HCT116 (cell line): ENCODE measurements around the gene SPATA6. TPM values are rescaled to one million over a fixed set of nuclear protein-coding genes. Genes with fewer than 3 reads are reported as not detected.

ENCODE experiments used
- ATAC-seq: fragments of 200-7000 bp; cut with Tn5 transposase; 2 replicates; pipeline ENCODE4 v1.9.1; 2020; ENCODE audit warnings: mild to moderate bottlenecking, moderate library complexity
- BruUV-seq: library from RNA; stranded (reverse); fragments of 400-500 nt; replicated peaks from 2 replicates; lab custom pipeline; 2021; lab: Mats Ljungman, UMichigan
- CTCF ChIA-PET: fragments of 300-600 bp; sonication (Branson Sonifier 250); formaldehyde crosslinking; loops from one replicate; lab custom pipeline; 2021; ENCODE audit warnings: antibody characterized with exemption; lab: Charles Lee
- POLR2A ChIA-PET: fragments of 300-600, 350-600 bp; sonication (Branson Sonifier 250); formaldehyde crosslinking; loops from one replicate; lab custom pipeline; 2021; ENCODE audit warnings: antibody characterized with exemption; lab: Charles Lee
- RAD21 ChIA-PET, 2 experiments: fragments of 300-600 bp; sonication (Branson Sonifier 250); formaldehyde crosslinking; loops; one replicate each; lab custom pipeline; 2023; ENCODE audit warnings: low total read pairs in 2 of 2; ENCODE audit not compliant: uncharacterized antibody in 2 of 2, unreplicated experiment in 2 of 2, low non-redundant PET in 1 of 2; lab: Charles Lee
- DNase-seq: peaks from one replicate; pipeline ENCODE4 v3.0.0-alpha.2; 2010; ENCODE audit warnings: low read depth, low spot score
- H2AFZ ChIP-seq: fragments of 200-600 bp; shearing (Covaris generic), sonication (generic); 2 replicates; pipeline ENCODE4 v1.6.1; 2017; ENCODE audit warnings: low read depth, mixed run types, mixed read lengths, antibody characterized with exemption, low read length; ENCODE audit not compliant: poor library complexity, severe bottlenecking
- H3K27ac ChIP-seq: 2 replicates; pipeline ENCODE4 v1.5.1; 2012; ENCODE audit warnings: low read depth, low read length
- H3K27me3 ChIP-seq: fragments of 200-600 bp; sonication (generic); 2 replicates; pipeline ENCODE4 v1.6.1; 2016; ENCODE audit warnings: mixed run types, low read length, mixed read lengths; ENCODE audit not compliant: insufficient read depth
- H3K36me3 ChIP-seq, 2 experiments: fragments of 200-500 bp in 1 of 2; fragments of 200-600 bp in 1 of 2; sonication (Bioruptor generic) in 1 of 2; sonication (generic) in 1 of 2; 2 replicates each; pipeline versions ENCODE4 v1.5.1 to v1.6.1; 2014 to 2016; ENCODE audit warnings: low read length in 2 of 2, inconsistent platforms in 1 of 2, mixed read lengths in 1 of 2, mixed run types in 1 of 2; ENCODE audit not compliant: insufficient read depth in 2 of 2, control insufficient read depth in 1 of 2
- H3K4me1 ChIP-seq, 2 experiments: fragments of 200-600 bp in 1 of 2; sonication (generic) in 1 of 2; 2 replicates each; pipeline versions ENCODE4 v1.5.1 to v1.6.1; 2012 to 2017; ENCODE audit warnings: low read length in 2 of 2, inconsistent platforms in 1 of 2, mild to moderate bottlenecking in 1 of 2, mixed read lengths in 1 of 2, mixed run types in 1 of 2, moderate library complexity in 1 of 2; ENCODE audit not compliant: insufficient read depth in 2 of 2, control insufficient read depth in 1 of 2
- H3K4me2 ChIP-seq: fragments of 200-600 bp; sonication (generic); 2 replicates; pipeline ENCODE4 v1.6.1; 2017; ENCODE audit warnings: mixed run types, low read length, mixed read lengths
- H3K4me3 ChIP-seq, 2 experiments: fragments of 200-600 bp in 1 of 2; sonication (generic) in 1 of 2; replicated peaks in 1 of 2; 2 replicates each; pipeline ENCODE4 v1.5.1; 2011 to 2016; ENCODE audit warnings: low read length in 2 of 2, control low read depth in 1 of 2, low read depth in 1 of 2, mild to moderate bottlenecking in 1 of 2, mixed read lengths in 1 of 2, mixed run types in 1 of 2
- H3K79me2 ChIP-seq: fragments of 200-600 bp; sonication (generic); 2 replicates; pipeline ENCODE4 v1.6.1; 2017; ENCODE audit warnings: mild to moderate bottlenecking, mixed run types, low read length, moderate library complexity, mixed read lengths; ENCODE audit not compliant: insufficient read depth
- H3K9ac ChIP-seq: fragments of 200-600 bp; sonication (generic); 2 replicates; pipeline ENCODE4 v1.6.1; 2016; ENCODE audit warnings: low read length, mixed read lengths
- H3K9me2 ChIP-seq: fragments of 200-600 bp; sonication (generic), shearing (Covaris generic); 2 replicates; pipeline ENCODE4 v1.6.1; 2017; ENCODE audit warnings: mixed run types, mild to moderate bottlenecking, moderate library complexity; ENCODE audit not compliant: insufficient read depth
- H3K9me3 ChIP-seq, 2 experiments: fragments of 200-500 bp in 1 of 2; fragments of 200-600 bp in 1 of 2; sonication (Bioruptor generic) in 1 of 2; sonication (generic) in 1 of 2; 2 replicates each; pipeline ENCODE4 v1.6.1; 2014 to 2017; ENCODE audit warnings: low read length in 2 of 2, mixed read lengths in 2 of 2, inconsistent platforms in 1 of 2, low read depth in 1 of 2, mild to moderate bottlenecking in 1 of 2, mixed run types in 1 of 2, moderate library complexity in 1 of 2; ENCODE audit not compliant: control insufficient read depth in 1 of 2, insufficient read depth in 1 of 2
- H4K20me1 ChIP-seq: fragments of 200-600 bp; sonication (generic), shearing (Covaris generic); 2 replicates; pipeline ENCODE4 v1.6.1; 2017; ENCODE audit warnings: mixed run types, mild to moderate bottlenecking, moderate library complexity; ENCODE audit not compliant: insufficient read depth
- CEBPB ChIP-seq: IDR thresholded peaks from 2 replicates; pipeline ENCODE4 v1.6.1; 2012; ENCODE audit warnings: low read depth
- CTCF ChIP-seq, 3 experiments: fragments of 200-600 bp in 1 of 3; sonication (generic) in 1 of 3; IDR thresholded peaks in 2 of 3; conservative IDR thresholded peaks in 1 of 3; 2 replicates each; pipeline ENCODE4 v1.5.1; 2012 to 2017; ENCODE audit warnings: low read depth in 2 of 3, low read length in 2 of 3, antibody characterized with exemption in 1 of 3, borderline replicate concordance in 1 of 3, control low read depth in 1 of 3, mild to moderate bottlenecking in 1 of 3, mixed read lengths in 1 of 3, mixed run types in 1 of 3, moderate library complexity in 1 of 3; ENCODE audit not compliant: insufficient read depth in 1 of 3
- ELF1 ChIP-seq: IDR thresholded peaks from 2 replicates; pipeline ENCODE4 v1.6.1; 2012; ENCODE audit warnings: low read depth, borderline replicate concordance
- EZH2phosphoT487 ChIP-seq: fragments of 200-600 bp; IDR thresholded peaks from 2 replicates; pipeline ENCODE4 v1.6.1; 2018; ENCODE audit warnings: antibody characterized with exemption, borderline replicate concordance
- FOSL1 ChIP-seq: IDR thresholded peaks from 2 replicates; pipeline ENCODE4 v1.6.1; 2012; ENCODE audit warnings: low read depth
- JUND ChIP-seq: IDR thresholded peaks from 2 replicates; pipeline ENCODE4 v1.6.1; 2012
- MAX ChIP-seq: IDR thresholded peaks from 2 replicates; pipeline ENCODE4 v1.6.1; 2012
- POLR2A ChIP-seq: IDR thresholded peaks from 2 replicates; pipeline ENCODE4 v1.7.0; 2011; ENCODE audit warnings: borderline replicate concordance; ENCODE audit not compliant: insufficient read depth, insufficient read length; ENCODE audit errors: extremely low read depth
- POLR2AphosphoS5 ChIP-seq: IDR thresholded peaks from 2 replicates; pipeline ENCODE4 v1.6.1; 2011; ENCODE audit warnings: mild to moderate bottlenecking, low read depth, low read length, moderate library complexity
- RAD21 ChIP-seq: IDR thresholded peaks from 2 replicates; pipeline ENCODE4 v1.6.1; 2012; ENCODE audit warnings: low read depth, mild to moderate bottlenecking
- YY1 ChIP-seq: IDR thresholded peaks from 2 replicates; pipeline ENCODE4 v1.6.1; 2011; ENCODE audit warnings: low read length, low read depth, moderate library complexity, mild to moderate bottlenecking; ENCODE audit not compliant: insufficient replicate concordance; ENCODE audit errors: extremely low read depth
- ZBTB33 ChIP-seq: IDR thresholded peaks from 2 replicates; pipeline ENCODE4 v1.6.1; 2011; ENCODE audit warnings: mild to moderate bottlenecking, low read length, moderate library complexity; ENCODE audit not compliant: insufficient replicate concordance; ENCODE audit errors: extremely low read depth
- ZFX ChIP-seq: fragments of 450-650 bp; IDR thresholded peaks from 2 replicates; pipeline ENCODE4 v1.6.1; 2017
- intact Hi-C: fragments of 100-400 bp; cut with micrococcal nuclease; formaldehyde crosslinking; loops from 2 replicates; pipeline ENCODE4 v1.10.0; 2022
- total RNA-seq: library from RNA; stranded (reverse); gene quantifications from one replicate; pipeline ENCODE4 v1.2.1, GENCODE V29; 2021; ENCODE audit not compliant: unreplicated experiment

Gene SPATA6
- total RNA-seq, 1 experiment from 2014 or later = 8.6 TPM

DNA sequence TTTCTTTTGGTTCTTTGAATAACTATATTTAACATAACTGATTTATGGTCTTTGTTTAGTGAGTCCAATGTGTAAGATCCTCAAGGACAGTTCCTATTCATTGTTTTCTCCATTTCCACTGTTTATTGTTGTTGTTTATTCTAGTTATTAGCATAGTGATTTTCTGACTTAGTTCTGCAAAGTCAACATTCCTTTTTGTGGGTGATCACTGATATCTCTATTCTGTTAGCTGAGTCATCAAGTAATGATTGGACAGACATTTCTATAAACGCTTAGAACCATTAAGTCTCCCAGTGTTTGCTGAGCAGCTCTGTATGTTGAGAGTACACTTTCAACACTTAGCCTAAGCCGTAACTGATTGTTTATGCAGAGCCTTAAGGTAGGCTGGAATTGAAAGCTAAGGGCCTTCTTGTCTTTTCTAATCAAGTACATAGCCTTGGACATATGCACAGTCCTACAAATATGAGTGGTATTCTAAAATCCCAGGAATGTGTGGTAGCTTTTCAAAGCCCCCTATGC, 162.4 kb downstream of the SPATA6 start:
- no peak overlapping the region for H3K27ac ChIP-seq
- intact Hi-C loops = no loop called here
- H3K4me1 ChIP-seq = no peaks in the 10 kb centered on the region
- TF ChIP-seq EZH2phosphoT487 (no peak), FOSL1 (no peak), POLR2AphosphoS5 (no peak), CTCF (IDR thresholded peaks at IDR 0.05 in 2 of 3, conservative IDR thresholded peaks at IDR 0.05 in 1 of 3; ENCODE audit: borderline replicate concordance in 1 of 3, insufficient read depth in 1 of 3, low read depth in 2 of 3, low read length in 2 of 3) (no peak), POLR2A (no peak), RAD21 (no peak), MAX (no peak), ELF1 (no peak)
- H3K9me3 ChIP-seq = no peaks in the 10 kb centered on the region
- DNase-seq (no peak), ATAC-seq (no peak)
- BruUV-seq = no TSS peak
- ChIA-PET CTCF (no interaction called here), POLR2A (no interaction called here), RAD21 (no interaction called here)
- H3K27me3 ChIP-seq = no peaks in the 10 kb centered on the region
- H2AFZ ChIP-seq = no peak overlapping the region
- no peak overlapping the region for H3K9ac ChIP-seq
- H3K4me2 ChIP-seq = no peak overlapping the region
- H4K20me1 ChIP-seq = no peaks in the 10 kb centered on the region
- H3K79me2 ChIP-seq = no peaks in the 10 kb centered on the region
- H3K9me2 ChIP-seq = no peaks in the 10 kb centered on the region
- no peaks in the 10 kb centered on the region for H3K36me3 ChIP-seq
- H3K4me3 ChIP-seq = no peak overlapping the region

- ChIA-PET RAD21 (no interaction called here), POLR2A (no interaction called here)
- Histone ChIP-seq H3K79me2 (no peaks in the 10 kb centered on the region), H2AFZ (no peak overlapping the region), H3K4me3 (no peak overlapping the region), H3K4me2 (no peak overlapping the region), H3K36me3 (no peaks in the 10 kb centered on the region), H3K27ac (no peak overlapping the region), H3K9me3 (no peaks in the 10 kb centered on the region), H3K27me3 (no peaks in the 10 kb centered on the region), H3K9me2 (no peaks in the 10 kb centered on the region), H4K20me1 (no peaks in the 10 kb centered on the region)
- DNase-seq (no peak), ATAC-seq (no peak)
- intact Hi-C loops = no loop called here
- no TSS peak for BruUV-seq
- TF ChIP-seq ZBTB33 (no peak), JUND (no peak), CEBPB (no peak), ZFX (no peak), YY1 (no peak)
- TF ChIP-seq, all 23 proteins: peak for 0
- Histone ChIP-seq H3K4me1 (no peaks in the 10 kb centered on the region), H3K9ac (no peak overlapping the region)
- CTCF ChIA-PET = no interaction called here
These were observed 169.4 kb downstream of the SPATA6 start for GRCh38 chr1:48302652-48303051.
